H1 (cell line): Measurements from ENCODE around the gene TIMP4. TPM values are rescaled to one million over a fixed set of nuclear protein-coding genes. Genes with fewer than 3 reads are reported as not detected.

Experiments
- ASH2L ChIP-seq: fragments of 200-600, 300-600 bp; sonication (generic); IDR thresholded peaks from one replicate; pipeline ENCODE4 v1.7.1; 2017; ENCODE audit warnings: low read length
- CBX8 ChIP-seq: fragments of 300-800, 300-1000 bp; sonication (generic); IDR thresholded peaks from 2 replicates; pipeline ENCODE4 v1.7.1; 2016; ENCODE audit warnings: low read depth, low read length, borderline replicate concordance
- HDAC6 ChIP-seq: IDR thresholded peaks from one replicate; pipeline ENCODE4 v1.7.1; 2012; ENCODE audit warnings: low read depth, mild to moderate bottlenecking, inconsistent platforms, low read length, moderate library complexity
- KDM1A ChIP-seq: fragments of 200-600, 300-600 bp; sonication (generic); IDR thresholded peaks from 2 replicates; pipeline ENCODE4 v1.7.1; 2016; ENCODE audit warnings: mild to moderate bottlenecking, low read length, borderline replicate concordance
- NRF1 ChIP-seq: IDR thresholded peaks from 2 replicates; pipeline ENCODE4 v1.6.1; 2011; ENCODE audit warnings: mild to moderate bottlenecking, low read depth, low read length, improper control_type of control experiment
- TEAD4 ChIP-seq: IDR thresholded peaks from 2 replicates; pipeline ENCODE4 v1.6.1; 2012; ENCODE audit warnings: low read depth, low read length, inconsistent platforms, mixed read lengths
- polyA plus RNA-seq, 7 experiments: library from polyadenylated mRNA; depleted of rRNA in 3 of 7; stranded (reverse) in 5 of 7; unstranded in 2 of 7; fragments of >200 nt in 5 of 7; fragments of 200-250 nt in 2 of 7; gene quantifications; 1 replicate in 5 of 7; 2 replicates in 1 of 7; 4 replicates in 1 of 7; pipeline versions ENCODE4 v1.2.1 to v1.2.3, GENCODE V29; 2011 to 2013; ENCODE audit warnings: missing spikeins in 2 of 7, mixed read lengths in 2 of 7
- total RNA-seq: library from RNA; stranded (reverse); fragmentation: NEBNext Ultra II Directional; extraction: Animal tissue kit (Norgen Biotek cat#: 25700); gene quantifications from 2 replicates; pipeline ENCODE4 v1.2.1, GENCODE V29; 2021
- TF ChIP-seq, protein P1 (sequence below): IDR thresholded peaks from 2 replicates; pipeline ENCODE4 v1.6.1; 2012; ENCODE audit warnings: low read length, inconsistent platforms

Gene TIMP4
- total and polyA plus RNA-seq, 2 of the 8 experiments (the other 6 are each of a cell fraction or from before 2014, with no cell fraction given) = 5.1 to 8.7 TPM

GRCh38 chr3:12147049-12147780 is 11.5 kb downstream of the TIMP4 start (continued):
- TF ChIP-seq, protein P1, sequence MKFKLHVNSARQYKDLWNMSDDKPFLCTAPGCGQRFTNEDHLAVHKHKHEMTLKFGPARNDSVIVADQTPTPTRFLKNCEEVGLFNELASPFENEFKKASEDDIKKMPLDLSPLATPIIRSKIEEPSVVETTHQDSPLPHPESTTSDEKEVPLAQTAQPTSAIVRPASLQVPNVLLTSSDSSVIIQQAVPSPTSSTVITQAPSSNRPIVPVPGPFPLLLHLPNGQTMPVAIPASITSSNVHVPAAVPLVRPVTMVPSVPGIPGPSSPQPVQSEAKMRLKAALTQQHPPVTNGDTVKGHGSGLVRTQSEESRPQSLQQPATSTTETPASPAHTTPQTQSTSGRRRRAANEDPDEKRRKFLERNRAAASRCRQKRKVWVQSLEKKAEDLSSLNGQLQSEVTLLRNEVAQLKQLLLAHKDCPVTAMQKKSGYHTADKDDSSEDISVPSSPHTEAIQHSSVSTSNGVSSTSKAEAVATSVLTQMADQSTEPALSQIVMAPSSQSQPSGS = no peak
- TF ChIP-seq KDM1A (no peak), HDAC6 (no peak), CBX8 (no peak), NRF1 (no peak), TEAD4 (no peak), ASH2L (no peak)
